IPS DF 19.7 (cell line): ENCODE data around the gene NT5C1A.

Experiments used
- DNase-seq: peaks from one replicate; pipeline ENCODE4 v3.0.0-alpha.2; 2013; ENCODE audit warnings: low read depth, low spot score

Gene NT5C1A

DNA sequence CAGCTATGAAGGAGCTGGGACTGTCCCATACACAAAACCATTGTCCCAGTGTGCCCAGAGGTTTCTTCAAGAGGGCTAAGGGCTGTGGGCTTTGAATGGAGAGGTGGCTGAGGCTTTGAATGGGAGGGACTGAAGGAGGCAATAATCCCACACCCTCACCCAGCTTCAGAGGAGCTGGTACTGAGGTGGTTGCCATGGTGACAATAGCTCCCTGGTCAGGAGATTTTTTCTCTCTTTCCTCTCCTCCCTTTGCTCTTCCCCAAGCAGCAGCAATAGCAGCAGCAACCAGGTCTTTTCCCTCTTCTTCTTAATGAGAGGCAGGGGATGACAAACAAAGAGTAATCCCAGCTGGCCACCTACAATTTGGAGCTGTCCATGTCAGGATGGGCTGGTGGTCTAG, 17.7 kb upstream of the NT5C1A start:
- DNase-seq, result no peak

DNA sequence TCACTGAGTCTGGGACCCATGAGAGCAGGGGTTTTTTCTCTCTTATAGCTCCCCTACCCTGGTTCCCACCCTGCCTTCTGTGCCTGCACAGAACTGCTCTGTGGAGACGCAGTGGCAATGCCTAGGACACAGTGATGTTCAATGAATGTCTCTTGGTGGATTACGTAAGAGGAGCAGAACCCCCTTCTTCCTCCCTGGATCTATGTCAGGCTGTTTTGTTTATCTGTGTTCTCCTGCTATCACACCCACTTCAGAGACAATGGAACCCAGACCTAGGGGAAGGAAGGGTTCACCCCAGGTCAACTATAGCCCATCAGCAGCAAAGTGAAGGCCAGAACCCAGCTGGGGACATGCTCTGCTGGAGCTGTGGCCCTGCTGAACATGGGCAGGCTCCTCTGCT, 17.3 kb upstream of the NT5C1A start:
- no peak for DNase-seq

DNA sequence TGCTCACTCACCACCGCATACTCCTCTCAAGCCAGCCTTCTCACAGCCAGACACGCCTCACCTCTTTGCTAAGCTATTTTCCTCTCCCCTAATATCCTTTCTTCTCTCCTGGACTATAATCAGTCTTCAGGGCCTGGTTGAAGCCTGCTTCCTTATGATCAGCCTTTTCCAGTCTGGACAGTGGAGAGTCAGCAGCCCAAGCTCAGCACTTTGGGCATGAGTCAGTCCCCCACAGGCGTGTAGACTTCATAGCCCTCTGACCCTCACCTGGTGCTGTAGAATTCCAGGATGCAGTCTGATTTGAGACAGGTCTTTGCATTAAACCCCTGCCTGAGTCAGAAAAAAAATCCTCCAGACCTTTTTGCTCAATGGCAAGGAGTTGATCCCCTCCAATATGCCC, 16.8 kb upstream of the NT5C1A start:
- no peak for DNase-seq

DNA sequence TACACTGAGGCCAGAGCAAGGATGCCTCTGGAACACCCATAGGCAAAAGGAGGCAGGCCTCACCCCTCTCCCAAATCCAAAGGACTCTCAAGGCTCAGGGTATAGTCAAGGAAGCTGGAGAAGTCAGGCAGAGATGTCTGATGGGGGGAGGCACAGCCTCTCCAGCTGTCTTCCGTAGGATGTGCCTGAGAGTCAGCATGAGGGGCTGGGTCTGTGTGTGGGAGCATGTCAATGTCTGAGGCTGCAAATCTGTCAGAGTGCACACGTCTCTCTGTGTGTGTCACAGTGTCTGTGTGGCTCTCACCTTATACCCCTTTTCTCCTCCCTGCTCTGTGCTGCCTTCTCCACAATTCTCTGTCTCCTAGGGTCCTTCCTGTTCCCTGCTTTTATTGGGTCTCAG, 15.3 kb upstream of the NT5C1A start:
- no peak for DNase-seq

DNA sequence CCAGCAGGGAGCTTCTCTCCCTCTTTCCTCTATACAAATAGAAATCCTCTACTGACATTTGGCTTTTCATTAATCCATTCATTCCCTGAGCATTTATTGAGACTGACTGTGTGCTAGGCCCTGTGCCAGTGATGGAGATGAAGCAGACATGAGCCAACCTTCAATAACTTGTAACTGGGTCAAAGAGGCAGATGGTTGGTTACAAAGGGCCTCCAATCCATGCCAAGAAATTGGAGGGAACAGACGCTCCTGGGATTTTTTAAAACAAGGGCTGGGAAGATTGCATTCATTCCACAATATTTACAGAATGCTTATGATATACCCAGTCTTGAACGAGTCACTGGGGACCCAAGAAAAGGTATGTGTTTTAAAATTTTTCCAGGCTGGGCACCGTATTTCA, 13.2 kb upstream of the NT5C1A start:
- DNase-seq, result no peak

DNA sequence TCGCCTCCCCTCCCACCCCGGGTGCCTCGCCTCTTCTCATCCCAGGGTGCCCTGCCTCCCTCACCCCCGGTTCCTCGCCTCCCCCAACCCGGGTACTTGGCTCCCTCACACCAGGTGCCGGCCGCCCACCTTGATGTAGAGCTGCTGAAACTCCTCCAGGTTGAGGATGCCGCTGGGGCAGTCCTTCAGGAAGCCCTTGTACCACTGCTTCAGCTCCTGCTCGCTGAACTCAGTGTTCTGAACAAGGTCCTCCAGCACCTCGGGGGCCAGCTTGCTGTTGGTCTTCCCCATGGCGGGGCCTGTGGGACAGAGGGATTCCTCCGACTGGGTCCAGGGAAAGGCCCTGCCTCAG, 12.4 kb upstream of the NT5C1A start:
- no peak for DNase-seq

DNA sequence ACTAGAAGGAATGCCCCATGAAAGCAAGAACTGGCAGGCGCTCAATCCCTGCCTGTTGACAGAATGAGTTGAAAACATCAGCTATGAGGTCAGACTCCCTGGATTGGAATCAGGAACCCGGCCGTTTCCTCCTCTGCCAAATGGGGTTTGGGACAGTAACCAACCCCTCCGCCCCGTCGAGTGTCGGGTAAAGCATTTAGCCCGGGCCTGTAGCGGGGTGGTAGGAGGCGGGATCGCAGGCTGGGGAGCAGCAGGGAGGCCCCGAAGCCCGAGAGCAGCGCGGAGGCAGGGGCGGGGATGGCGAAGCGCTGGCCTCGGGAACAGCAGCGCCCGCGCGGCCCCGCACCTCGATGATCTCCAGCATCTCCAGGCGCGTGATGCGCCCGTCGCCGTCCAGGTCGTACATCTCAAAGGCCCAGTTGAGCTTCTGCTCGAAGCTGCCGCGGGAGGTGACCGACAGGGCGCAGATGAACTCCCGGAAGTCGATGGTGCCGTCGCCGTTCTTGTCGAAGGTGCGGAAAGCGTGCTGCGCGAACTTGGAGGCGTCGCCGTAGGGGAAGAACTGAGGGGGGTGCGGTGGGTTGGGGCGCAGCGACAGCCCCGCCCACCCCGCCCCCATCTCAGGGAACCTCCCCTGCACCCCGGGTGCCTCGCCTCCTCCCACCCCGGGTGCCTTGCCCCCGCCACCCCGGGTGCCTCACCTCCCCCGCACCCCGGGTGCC, 11.8 kb upstream of the NT5C1A start:
- no peak for DNase-seq

DNA sequence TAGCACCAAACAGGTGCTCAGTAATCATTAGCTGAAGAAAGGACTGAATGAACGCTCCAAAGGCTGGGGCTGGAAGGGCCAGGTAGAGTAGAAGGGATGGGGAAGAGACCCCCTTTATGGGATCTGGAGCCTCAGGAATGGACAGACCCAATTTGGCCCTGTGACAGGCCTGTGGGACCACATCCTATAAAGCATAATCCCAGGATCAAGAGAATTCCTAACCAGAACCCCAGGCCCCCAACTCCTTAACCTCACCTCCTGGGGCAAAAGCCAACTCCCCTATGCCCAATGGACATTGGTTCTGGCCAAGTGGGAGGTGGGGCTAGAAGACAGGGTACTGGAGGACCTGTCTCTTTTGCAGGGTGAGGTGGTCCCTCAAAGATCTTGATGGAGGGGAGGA, 10.1 kb upstream of the NT5C1A start:
- no peak for DNase-seq

DNA sequence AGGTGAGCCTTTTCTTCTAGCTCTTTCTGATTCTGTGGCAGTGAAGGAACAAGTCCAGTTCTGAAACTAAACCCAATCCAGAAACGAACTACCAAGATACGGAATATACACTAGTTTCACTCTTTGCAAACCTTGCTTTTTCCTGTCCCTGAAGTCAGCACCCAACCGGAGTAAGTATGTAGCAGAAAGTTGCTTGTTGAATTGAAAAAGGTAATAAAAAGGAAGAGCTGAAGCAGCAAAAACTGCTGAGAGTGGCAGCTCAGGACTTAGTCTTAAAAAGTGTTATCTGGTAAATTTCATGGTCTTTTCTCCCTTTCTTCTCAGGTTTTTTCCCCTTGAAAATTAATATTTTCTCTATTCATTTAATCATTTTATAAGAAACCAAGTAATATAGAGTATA, 9.4 kb upstream of the NT5C1A start:
- no peak for DNase-seq

DNA sequence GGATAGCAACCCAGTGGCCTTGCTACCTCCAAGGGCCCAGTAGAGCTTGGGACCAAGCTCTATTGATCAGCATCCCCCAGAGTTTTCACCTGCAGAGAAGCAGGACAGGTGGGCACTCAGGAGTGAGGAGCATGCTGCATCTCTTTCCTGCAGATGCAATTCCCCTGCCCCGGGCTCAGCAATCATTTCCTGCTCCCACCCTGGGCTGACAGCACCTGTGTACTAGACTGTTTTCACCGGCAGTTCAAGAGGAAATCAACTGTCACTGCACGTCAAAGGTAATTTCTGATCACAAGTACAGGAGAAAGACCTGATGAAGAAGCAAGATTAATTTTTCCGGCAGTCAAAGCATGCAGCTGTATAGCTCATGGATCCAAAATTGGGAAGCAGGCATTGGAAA, 8.8 kb upstream of the NT5C1A start:
- DNase-seq, result no peak

DNA sequence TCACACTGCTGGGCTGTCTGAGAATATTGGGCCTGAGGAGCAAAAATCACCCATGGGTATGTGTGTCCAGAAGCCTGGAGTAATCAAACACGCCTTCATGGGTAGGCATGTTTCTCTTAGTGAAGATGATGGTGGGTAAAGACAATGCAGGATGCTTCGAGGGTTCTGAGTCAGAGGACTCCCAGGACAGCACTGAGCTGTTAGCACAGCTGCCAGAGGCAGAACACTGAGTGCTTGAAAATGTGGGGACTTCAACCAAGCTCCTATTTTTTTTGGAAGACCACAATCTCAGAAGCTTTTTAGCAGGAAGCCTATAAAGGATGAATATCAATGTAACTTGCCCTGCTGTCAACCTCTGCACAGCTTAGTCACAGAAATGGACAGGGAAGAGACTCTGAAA, 7.9 kb upstream of the NT5C1A start:
- no peak for DNase-seq

DNA sequence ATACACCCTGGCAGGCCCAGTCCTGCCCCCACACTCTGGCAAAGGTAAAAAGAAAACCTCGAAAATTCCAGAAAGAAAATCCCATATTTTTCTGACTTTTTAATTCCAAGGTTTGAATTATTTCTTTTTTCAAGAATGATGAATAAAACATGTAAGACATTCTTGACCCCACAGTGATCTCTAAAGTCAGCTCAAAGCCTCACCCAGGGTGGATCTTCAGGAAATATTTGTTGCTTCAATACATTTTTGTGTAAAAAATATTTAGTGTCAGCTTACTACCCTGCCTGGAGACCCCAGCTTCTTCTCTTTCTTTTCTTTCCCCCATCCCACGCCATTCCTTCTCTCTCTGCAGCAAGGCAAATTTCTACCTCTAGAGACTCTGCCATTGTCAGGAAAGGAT, 7.0 kb upstream of the NT5C1A start:
- DNase-seq, result no peak

DNA sequence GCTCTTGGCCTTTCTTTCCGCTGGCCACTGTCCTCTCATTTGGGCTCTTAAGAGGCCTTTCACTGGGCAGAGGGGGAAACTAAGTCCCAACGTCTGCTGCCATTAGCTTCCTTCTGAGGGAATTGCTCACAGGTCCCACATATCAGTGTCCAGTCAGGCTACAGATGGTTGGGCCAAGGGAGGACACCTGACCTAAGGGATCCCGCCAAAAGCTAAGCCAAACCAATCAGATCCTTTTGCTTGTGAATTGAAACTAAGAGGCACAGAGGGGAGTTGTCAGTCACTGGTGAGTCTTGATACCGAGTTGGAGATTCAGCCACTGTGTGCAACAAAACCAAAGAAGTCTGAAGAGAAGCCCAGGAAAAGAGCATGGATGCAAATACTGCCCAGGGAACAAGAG, 5.7 kb upstream of the NT5C1A start:
- no peak for DNase-seq

DNA sequence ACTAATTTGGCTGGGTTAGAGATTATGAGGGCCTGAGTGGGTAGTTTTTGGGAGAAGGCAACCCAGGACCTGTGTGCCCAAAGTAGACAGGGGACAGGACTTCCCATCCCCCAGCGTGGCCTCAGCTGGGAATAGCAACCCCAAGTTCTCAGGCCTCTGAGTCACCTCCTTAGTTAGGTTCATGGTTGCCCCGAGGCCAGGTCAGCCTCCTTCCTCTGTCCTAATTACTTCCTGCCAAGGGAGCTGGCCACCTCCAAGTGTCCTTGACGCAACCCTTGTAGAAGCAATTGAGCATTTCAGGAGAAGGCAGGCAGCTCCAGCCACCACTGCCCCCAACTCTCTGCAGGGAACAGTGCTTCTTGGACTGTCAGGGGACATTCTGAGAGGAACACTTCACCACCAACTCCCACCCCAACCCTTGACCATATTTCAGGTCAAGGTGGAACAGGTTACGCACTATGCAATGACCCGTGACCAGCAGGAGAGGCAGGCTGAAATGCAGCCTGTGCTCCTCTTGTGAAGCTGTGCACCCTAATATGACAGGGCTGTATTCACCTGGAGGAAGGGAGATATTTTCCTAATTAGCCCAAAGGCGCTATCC, 5.1 kb upstream of the NT5C1A start:
- DNase-seq, result no peak

DNA sequence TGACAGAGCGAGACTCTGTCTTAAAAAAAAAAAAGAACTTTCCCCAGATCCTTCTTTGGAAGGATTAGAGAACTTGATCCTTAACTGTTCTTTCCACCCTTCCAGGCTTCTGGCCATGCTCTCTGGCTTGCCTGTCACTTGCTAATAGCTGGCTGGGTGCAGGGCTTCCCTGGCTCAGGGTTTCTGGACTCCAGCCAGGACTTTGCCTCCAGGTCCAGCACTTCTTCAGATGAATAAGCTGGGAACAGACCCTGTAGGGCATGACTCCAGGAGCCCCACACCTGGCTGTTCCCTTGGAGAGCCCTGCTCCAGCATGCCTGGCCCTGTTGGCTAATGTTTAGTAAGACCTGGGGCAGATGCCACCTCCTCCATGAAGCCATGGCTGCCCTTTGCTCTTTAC, 3.3 kb upstream of the NT5C1A start:
- DNase-seq, result no peak

DNA sequence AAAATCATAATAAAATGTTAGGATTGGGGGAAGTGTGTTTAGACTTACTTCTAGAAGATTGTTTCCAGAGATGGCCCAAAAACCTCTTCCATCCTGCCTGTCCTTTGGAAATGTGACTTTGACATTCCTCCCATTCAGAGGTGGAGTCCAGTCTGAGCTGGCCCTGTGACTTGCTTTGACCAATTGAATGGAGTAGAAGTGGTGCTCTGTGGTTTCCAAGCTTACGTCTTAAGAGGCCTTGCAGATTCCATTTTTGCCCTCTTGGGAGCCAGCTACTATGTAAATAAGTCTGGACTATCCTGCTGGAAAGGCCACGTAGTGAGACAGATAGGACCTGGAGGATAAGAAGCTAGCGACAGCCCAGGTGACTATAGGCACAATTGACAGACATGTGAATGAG, 1.3 kb upstream of the NT5C1A start:
- DNase-seq, result no peak

DNA sequence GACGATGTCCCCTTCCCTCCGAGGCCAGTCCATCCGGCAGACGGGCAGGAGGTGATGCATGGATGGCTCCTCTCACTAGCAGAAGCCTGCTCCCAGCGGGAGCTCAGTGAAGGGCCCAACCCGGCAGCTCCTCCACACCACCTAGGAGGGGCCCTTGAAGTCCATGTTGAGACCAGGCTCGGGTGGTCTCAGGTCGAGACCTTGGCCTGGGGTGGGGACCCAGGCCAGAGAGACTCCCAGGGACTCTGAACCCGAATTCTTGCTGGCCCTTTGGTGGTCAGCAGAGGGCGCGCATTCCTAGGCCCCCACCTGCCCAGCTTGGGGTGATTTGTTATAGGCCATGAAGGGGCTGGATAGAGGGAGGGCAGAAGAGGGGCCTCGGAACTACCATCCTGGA, 642 bp upstream of the NT5C1A start:
- DNase-seq, result no peak

DNA sequence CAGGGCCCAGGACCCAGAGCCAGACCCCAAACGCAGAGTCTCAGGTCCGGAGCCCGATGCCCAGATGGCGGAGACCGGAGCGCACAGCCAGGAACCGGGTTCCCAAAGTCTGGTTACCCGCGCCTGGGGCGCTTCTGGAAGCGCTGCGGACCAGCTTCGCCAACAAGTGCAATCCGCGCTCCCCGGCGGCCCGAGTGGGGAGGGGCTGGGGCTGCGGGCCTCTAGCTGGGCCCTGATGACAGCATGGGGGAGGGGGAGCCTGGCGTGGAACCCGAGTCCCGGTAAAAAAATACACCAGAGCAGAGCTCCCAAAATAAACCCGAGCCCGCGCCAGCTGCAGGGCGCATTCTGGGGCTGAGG, 494 bp downstream of the NT5C1A start:
- DNase-seq, result no peak

DNA sequence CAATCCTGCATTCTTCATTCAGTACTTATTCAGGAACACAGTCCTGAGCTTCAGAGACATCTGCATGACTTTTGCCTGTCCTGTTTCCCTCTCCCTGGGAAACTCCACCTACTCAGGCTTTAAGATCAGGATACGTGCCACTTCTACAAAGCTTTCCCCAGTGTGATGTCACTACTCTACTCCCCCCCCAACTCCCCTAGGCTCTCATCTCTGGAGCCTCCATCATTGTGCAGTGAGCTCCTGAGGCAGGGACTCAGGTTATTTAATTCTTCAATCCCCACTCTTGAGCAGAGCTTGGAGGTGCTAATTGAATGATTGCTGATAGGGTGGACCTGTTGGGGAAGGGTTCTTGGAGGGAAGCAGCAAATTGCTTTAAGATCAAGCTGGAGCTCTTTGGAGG, 1.2 kb downstream of the NT5C1A start:
- no peak for DNase-seq

DNA sequence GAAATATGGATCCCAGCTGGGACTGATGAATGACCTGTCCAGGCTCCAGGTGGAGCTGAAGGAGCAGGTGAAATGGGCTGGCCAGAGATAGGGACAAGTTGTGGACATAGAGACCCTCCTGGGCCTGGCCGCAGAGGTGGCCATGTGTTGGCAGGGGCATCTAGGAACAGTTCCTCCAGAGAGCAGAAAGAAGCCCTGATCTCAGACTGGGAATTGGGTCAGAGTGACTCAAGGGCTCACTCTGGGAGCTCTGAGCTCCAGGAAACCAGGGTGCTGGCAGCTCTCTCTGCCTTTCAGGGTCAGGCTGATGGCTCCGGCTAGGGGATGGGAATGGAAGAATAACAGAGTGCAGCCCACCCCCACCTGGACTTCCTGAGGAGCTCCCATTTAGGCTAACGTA, 3.0 kb downstream of the NT5C1A start:
- no peak for DNase-seq

DNA sequence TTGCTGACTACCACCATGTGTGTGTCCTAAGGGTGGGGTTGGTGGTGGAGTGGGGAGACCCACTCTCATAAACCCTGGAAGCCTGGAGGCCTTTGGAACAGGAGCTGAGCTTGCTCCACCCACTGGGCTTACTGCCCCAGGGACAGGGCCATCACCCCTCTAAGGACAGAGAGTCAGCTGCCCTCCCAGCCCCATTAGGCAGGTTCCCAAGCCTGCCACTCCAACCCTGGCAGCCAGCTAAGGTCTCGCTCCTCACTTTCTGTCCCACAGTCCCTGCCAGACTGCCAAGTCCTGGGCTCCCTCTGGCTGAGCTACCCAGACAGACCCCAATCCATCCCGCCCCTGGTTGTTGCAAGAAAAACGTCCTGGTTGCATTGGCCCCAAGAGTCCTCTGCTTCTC, 3.8 kb downstream of the NT5C1A start:
- no peak for DNase-seq

DNA sequence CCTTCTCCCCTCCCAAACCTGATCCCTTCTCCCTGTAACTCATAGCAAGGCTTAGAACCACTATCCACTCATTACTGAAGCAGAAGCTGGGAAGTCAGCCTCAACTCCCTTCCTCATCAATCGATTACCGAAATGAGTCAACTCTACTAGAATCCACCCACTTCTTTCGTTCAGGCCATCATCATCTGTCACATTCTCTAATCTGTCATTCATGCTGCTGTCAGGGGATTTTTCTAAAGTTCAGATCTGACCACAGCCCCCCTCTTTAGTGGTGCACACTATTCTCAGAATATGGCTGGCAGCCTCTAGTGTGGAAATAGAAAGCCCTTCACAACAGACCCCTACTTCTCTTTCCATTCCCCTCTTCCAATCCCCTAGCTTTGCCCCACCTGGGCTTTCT, 5.1 kb downstream of the NT5C1A start:
- DNase-seq, result no peak

DNA sequence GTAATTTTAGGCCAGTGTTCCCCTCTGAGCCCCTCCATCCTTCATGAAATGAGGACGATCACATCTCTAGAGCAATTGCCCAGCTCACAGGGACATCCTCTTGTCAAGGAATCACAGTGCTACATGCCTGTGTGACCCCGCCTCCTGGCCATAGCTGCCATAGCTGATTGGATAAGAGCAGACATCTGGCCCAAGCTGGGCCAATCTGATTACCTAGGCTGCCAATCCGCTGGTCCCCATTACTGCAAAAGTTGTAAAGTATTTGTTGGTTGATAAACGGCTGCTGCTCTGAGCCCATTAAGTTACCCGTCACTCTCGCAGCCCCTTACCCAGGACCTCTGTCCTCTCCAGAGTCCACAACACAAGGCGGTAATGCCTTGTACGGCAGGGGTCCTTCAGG, 8.3 kb downstream of the NT5C1A start:
- DNase-seq, result no peak

DNA sequence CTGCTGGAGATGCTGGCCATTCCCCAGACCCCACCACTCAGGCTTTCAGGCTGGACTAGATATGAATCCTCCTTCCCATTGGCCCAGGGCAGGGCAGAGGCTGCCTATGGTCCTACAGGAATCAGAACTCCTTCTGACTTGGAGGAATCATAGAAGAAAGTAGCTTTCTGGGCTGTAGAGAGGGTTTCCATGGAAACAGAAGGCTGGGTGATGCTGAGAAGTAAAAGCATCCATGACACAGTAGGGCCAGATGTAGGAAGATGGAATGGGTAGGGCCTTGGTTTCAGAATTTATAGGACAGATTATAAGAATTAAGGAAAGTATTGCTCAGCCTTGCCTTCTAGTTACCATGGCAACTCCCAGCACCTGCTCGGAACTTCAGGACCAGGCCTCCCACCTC, 9.0 kb downstream of the NT5C1A start:
- no peak for DNase-seq
